ENCODE results near the gene PLEKHA4.

GRCh38 chr19:48830965-48831364 is 37.5 kb downstream of the PLEKHA4 start:
- TF ChIP-seq USF2 (CRISPR knock-in tag; IDR thresholded peaks at IDR 0.05) (no peak), CTCF (IDR thresholded peaks at IDR 0.05) (no peak), ZNF121 (CRISPR knock-in tag; IDR thresholded peaks at IDR 0.05) (no peak), FOXP1 (CRISPR knock-in tag; IDR thresholded peaks at IDR 0.05; ENCODE audit: borderline replicate concordance) (no peak), ZNF138 (CRISPR knock-in tag; conservative IDR thresholded peaks at IDR 0.05) (no peak), ZNF671 (CRISPR knock-in tag; IDR thresholded peaks at IDR 0.05) (no peak), FOXK1 (CRISPR knock-in tag; IDR thresholded peaks at IDR 0.05) (no peak), ETV6 (CRISPR knock-in tag; IDR thresholded peaks at IDR 0.05) (no peak), ZNF232 (CRISPR knock-in tag; IDR thresholded peaks at IDR 0.05) (no peak), E2F1 (CRISPR knock-in tag; IDR thresholded peaks at IDR 0.05) (no peak), HMGXB4 (CRISPR knock-in tag; IDR thresholded peaks at IDR 0.05) (no peak), USF1 (CRISPR knock-in tag; IDR thresholded peaks at IDR 0.05) (no peak), ATF2 (CRISPR knock-in tag; IDR thresholded peaks at IDR 0.05; ENCODE audit: borderline replicate concordance, low read depth) (no peak), OVOL2 (CRISPR knock-in tag; IDR thresholded peaks at IDR 0.05; ENCODE audit: borderline replicate concordance) (no peak)

Measured in WTC11 (cell line).